GM19467 (cell line): ENCODE results near the gene BCORL1.
A peak's percentile ranks its signal among the peaks of the same experiment; 100 is the strongest.

Experiments used
- ATAC-seq: cut with Tn5 transposase; IDR thresholded peaks from one replicate; pipeline ENCODE4 v1.9.1; 2021; ENCODE audit warnings: mild to moderate bottlenecking, moderate library complexity; ENCODE audit not compliant: unreplicated experiment

Gene BCORL1

GRCh38 chrX:130085551-130086446 lies 103.4 kb downstream of the BCORL1 start:
- no peak for ATAC-seq

- peak; percentile 41 for ATAC-seq
Observed at GRCh38 chrX:130086447-130087206, 104.2 kb downstream of the BCORL1 start.

GRCh38 chrX:130090364-130090763 lies 107.9 kb downstream of the BCORL1 start:
- ATAC-seq: no peak

GRCh38 chrX:130091980-130092522 lies 109.6 kb downstream of the BCORL1 start:
- ATAC-seq: peak; percentile 97

- no peak for ATAC-seq
Observed at GRCh38 chrX:130093271-130093670, 110.8 kb downstream of the BCORL1 start.

- no peak for ATAC-seq
Observed at GRCh38 chrX:130094696-130095095, 112.3 kb downstream of the BCORL1 start.

GRCh38 chrX:130095249-130096030 lies 113.0 kb downstream of the BCORL1 start:
- no peak for ATAC-seq

- no peak for ATAC-seq
Observed at GRCh38 chrX:130097507-130098209, 115.2 kb downstream of the BCORL1 start.

- ATAC-seq: no peak
Observed at GRCh38 chrX:130098210-130098552, 115.7 kb downstream of the BCORL1 start.

- ATAC-seq: no peak
Observed at GRCh38 chrX:130100180-130100579, 117.7 kb downstream of the BCORL1 start.

- ATAC-seq: no peak
Observed at GRCh38 chrX:130103605-130104004, 121.2 kb downstream of the BCORL1 start.

GRCh38 chrX:130105244-130105643 lies 122.8 kb downstream of the BCORL1 start:
- ATAC-seq: no peak

GRCh38 chrX:130106071-130106470 lies 123.6 kb downstream of the BCORL1 start:
- no peak for ATAC-seq
